ENCODE results near the gene ODC1.
A peak's percentile ranks its signal among the peaks of the same experiment; 100 is the strongest.

ODC1 gene

DNA sequence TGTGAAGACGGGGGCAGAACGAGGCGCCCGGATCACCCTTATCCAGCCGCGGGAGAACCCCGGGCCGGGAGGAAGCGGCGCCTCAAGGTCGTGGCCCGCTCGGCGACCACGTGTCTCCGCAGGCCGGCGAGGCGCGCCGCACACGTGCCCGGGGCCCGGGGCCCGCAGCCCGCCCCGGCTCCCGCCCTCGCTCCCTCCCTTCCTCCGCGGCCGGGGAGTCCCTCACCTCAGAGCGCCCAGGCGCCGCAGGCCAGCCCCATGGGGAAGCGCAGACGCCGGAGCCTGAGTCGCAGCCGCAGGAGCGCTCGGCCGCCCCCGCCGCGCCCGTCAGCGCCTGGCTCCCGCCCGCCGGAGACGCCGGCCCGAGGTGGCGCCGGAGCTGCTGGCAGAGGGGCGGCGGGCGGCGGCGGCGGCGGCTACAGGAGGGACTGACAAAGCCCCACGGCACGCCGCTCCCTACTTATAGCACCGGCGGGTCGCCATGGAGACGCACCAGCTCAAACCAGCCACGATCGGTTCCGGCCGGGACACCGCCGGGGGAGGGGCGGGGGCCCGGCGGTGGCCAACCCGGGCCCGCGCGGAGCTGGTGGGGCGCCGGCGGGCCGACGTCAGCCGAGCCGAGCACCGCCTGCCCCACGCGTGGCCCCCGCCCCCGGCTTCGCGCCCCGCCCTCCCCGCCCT lies at the start of gene ODC1:
ODC1 (minus strand) TSS at position 433 of the 681 bp plus-strand sequence. CDS start 3,295 bp downstream, outside the sequence.
- peak; percentile 99 for DNase-seq

DNA sequence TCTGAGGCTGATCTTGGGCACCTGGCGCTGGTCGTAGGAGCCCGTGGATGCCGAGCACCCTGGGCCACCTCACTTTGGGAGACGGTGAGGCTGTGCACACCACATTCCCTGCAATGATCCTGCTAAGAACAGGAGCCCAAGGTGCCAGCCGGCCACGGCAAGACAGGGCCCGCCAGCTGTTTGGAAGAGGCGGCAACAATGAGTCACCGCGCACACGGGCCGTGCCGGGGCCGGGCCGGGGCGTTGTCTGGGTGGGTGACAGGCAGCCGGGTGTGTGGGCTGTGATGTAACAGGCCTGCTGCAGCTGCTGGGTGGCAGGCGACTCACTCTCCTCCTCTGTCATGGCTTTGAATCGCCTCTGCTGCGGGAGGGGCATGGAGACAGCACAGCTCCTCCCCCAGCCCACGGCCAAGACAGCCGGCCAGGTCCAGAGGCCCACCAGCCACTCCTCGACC lies 49.7 kb upstream of the ODC1 start:
- peak; percentile 57 for DNase-seq

DNA sequence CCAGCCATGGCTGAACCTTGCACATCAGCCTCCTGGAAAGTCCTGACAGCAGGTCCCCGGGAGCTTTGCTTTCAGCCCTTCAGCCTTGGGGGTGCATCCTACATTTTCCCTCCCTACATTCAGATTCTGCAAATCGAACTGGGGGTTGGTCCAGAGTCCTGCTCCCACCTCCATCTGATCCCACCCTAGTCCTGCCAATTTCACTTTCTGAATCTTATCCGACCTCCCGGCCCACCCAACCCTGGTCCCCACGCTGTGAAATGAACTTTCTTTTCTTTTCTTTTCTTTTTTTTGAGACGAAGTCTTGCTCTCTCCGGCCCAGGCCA lies 47.8 kb upstream of the ODC1 start:
- DNase-seq = no peak

DNA sequence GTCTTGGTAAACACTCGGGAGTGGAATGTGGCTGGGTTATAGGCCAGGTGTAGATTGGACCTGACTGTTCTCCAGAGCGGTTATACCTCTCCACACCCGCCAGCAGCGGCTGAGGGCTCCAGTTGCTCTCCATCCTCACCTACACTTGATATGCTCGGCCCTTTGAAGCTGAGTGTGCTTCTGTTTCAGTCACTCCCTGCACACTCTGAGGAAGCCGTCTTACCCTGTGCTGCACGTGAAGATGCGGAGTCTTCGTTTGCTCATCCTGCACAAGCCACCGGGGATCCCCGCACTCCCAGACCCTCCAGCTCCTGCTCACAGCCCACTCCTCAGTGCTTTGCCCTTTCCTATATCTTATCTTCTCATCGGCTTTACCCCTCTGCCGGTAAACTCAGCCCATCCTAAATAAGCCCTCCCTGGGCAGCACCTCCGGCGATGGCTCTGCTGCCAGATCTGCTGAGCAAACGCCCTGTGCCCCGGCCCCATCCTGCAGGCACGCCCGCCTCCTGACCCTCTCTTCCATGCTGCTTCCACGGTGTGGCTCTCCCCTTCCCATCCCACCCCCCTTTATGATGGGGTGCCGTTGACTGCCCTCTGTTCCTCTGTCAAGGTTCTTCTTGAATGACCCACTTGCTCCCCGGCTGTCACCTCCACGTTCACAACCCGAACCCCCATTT lies 47.3 kb upstream of the ODC1 start:
- no peak for DNase-seq

DNA sequence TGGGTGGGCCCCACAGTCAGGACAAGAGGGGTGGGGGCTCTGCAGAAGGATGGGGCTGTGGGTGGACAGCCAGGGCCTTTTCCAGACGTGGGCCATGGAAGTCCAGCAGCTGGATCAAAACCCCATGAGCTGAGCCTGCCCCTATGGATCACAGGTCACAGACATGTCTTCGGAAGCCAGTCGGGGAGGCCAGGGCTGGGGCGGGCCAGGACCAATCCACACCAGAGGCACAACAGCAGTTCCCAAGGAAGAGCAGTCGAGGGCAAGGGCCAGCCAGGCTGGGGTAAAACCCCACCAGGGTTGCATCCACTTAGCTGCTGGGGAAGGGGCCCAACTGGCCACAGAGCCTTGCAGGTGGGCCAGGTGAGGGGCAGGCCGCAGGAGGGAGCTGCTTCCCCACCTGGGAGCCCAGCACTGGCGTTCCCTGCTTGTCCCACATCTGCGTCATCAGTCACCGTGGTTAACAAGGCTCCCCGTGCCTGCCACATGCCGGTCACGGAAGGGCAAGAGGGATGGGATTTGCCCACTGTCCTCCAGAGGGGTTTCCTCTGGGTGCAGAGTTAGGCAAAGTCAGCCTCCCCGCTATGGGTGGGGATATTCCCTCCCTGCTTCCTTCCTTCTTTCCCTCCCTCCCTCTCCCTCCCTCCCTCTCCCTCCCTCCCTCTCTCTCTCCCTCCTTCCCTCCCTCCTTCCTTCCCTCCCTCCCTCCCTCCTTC lies 46.4 kb upstream of the ODC1 start:
- DNase-seq = no peak

DNA sequence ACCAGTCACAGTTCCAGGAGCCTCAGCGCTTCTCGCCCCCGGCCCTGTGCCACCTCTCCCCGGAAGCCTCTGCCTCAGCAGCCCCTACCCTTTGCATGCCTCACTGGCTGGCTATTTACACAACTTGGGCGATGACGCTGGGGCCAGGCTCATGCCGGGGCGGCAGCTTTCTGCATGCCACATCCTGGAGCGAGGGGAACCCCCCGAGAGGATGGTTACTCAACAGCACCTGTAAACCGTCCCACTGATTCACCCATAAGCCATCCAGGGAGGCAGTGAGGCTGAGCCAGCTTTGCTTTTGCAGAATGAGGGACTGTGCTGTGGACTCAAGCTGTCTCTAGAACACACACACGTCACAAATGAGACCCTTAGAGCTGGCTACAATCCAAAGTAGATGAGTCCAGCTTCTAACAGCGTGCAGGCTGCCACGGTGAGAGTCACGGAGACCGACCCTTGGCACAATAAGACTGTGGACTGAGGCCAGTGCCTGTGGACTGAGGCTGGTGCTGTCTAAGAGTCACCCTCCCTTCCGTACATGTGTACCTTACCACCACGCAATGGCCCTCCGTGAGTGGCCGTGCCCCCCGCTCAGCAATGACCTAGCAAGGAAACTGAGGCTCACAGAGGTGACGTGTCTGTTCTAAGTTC lies 45.6 kb upstream of the ODC1 start:
- DNase-seq = peak; percentile 88

DNA sequence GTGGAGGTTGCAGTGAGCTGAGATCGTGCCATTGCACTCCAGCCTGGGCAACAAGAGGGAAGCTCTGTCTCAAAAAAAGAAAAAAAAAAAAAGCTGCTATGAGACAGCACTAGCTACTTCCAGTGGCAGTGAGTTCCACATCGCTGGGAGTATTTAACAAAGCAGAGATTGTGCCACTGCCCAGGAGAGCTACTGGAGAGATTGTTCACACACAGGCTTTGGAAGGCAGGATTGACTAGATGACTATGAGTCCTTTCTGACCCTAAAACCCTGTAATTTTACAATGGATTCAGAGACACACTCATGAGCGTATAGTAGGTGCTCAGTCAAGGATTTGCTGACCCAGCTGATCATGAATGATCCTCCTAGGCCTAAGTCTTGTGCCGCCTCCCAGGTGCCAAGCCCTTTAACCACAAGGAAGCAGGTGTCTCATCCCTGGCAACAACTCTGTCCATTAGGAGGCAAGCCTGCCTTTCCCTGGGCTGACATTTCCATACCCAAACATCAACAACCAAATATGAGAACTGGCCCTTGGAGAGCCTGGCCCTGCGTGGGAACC lies 45.0 kb upstream of the ODC1 start:
- no peak for DNase-seq

DNA sequence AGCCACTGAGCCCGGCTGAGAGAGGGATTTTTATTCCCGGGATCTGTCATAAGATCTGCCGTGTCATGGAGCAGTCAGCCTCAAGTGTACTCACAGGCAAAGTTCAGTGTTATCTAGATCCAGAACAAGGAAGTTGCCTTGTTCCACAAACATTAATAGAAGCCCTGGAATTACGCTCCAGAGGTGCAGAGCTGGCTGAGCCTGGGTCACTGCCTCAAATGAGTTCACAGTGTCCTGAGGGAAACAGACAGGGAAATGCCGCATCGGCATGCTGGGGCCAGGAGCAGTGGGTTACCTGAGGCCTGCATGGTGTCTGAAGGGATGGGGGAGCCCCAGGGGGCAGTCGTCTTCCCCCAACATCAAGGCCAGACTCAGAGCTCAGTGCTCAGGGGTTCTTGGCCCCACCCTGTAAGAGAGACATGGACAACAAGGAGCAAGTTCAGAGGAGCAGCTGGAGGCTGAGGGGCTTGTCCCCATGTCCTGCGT lies 42.7 kb upstream of the ODC1 start:
- no peak for DNase-seq

DNA sequence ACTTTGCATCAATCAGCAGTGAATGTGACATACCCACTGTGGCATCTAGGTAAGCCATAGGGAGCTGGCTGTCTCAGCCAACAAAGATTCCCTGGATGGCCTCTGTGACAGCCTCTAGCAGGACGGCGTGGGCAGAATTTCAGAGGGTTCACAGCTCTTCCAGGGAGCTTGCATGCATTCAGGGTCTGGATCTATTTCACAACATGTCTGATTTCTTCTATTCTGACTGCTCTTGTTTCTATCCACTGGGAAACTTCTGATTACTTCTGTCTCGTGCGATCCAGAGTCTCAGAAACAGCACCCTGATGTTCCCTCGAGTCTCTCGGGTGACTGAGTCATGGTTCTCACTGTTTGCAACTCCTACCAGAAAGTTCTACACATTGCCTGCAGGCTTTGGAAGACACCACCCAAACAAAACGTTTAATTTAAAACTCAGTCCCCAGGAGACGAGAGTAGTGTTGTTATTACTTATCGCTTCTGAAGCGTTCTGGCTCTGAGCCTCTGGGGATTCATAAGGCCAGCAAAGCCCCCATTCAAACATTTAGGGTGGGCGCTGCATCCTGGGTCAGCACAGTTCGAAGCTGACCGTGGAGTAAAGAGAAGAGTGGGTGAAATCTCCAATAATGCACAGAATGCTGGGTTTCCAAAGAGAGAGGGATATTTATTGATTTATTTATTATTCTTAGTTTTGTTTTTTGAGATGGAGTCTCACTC lies 41.9 kb upstream of the ODC1 start:
- DNase-seq = no peak

DNA sequence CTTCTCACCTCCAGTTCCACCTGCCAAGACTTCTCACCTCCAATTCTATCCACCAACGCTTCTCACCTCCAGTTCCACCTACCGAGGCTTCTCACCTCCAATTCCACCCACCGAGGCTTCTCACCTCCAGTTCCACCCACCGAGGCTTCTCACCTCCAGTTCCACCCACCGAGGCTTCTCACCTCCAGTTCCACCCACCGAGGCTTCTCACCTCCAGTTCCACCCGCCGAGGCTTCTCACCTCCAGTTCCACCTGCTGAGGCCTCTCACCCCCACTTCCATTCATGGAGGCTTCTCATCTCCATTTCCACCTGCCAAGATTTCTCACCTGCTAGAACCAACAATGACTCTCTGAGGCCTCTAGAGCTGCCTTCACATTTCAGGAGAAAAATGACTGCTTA lies 40.0 kb upstream of the ODC1 start:
- peak; percentile 6 for DNase-seq

DNA sequence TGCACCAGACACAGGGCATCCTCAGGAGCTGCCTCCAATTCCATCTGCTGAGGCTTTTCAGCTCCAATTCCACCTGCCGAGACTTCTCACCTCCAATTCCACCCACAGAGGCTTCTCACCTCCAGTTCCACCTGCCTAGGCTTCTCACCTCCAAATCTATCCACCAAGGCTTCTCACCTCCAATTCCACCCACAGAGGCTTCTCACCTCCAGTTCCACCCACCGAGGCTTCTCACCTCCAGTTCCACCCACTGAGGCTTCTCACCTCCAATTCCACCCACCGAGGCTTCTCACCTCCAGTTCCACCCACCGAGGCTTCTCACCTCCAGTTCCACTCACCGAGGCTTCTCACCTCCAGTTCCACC lies 39.6 kb upstream of the ODC1 start:
- peak; percentile 7 for DNase-seq

DNA sequence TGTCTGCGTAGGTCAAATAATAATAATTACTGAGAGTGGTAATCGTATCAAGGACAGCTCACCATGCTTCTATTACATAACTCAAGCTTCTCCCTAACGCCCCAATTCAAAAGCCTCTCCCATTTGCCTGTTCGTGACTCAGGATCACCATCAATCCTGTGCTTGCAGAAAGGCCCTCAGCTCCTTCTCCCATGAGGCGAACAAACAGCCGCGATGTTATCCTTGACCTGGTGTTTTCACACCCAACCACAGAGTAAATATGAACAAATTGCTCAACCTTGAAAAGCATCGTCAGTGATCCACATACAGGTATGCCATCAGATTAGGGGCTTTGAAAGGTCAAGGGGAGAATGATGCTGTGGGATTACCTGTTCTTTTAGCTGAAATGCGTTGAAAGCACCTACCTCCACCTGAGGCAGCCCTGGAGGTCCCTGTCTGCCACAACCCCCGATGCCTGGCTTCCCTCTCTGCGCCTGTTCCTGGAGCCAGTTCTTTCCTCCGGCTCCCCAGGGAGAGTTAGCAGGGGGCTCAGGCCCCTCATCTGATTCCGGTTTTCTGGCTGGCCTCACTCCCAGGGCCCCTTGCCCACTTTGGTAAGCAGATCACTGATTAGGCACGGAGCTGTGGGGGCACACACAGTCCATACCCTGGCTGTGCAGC lies 39.1 kb upstream of the ODC1 start:
- DNase-seq = no peak

DNA sequence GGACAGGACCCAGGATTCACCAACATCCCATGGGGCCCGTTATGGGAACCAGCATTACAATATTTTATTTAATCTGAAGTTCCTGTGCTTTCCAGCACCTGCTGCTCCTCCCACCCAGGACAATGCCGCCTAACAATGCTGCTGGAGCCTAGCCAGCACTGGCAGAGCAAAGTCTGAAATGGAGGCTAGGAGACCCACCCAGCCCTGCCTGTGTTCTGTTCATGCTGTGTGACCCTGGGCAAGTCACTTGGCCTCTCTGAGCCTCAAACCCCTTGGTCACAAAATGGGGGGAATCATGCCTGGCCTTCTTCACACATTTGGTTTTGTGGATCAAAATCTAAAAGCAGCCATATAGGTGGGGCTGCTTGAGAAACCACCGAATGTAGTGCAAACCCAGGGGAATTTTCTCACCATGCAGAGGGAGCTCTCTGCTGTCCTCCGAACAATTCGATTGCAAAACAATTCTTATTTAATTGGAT lies 38.5 kb upstream of the ODC1 start:
- DNase-seq = no peak

DNA sequence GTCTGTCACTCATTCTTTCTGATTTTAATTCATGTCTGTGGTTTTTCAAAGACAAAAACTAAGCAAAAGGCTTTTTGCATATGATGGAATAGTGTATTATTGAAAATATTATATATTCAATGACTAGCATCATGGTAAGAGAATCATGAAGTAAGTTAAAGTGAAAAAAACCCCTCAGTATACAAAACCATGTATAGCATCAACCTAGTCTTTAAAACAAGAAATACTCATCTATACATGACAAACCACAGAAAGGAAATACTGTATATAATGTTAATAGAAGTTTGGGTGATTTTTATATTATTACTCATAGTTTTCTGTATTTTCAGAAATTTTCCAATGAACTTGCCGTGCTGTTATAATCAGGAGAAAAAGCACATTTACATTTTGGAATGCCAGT lies 38.0 kb upstream of the ODC1 start:
- no peak for DNase-seq

DNA sequence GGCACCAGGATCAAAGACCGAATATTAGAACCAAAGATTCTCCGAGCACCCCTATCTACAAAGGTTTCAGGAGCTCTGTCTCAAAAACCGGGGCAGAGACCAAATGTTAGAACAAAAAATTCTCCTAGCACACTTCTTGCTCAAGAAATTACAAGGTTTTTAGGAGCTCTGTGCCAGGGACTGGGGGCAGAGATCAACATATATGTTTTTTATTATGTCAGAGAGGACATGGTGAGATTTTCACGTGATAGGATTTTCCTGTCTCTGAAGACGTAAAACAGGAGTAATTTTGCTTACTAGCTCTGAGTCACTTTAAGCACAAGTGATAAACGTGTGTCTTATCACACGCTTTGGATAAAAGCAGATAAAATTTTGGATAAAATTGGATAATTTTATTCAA lies 34.8 kb upstream of the ODC1 start:
- DNase-seq = no peak

DNA sequence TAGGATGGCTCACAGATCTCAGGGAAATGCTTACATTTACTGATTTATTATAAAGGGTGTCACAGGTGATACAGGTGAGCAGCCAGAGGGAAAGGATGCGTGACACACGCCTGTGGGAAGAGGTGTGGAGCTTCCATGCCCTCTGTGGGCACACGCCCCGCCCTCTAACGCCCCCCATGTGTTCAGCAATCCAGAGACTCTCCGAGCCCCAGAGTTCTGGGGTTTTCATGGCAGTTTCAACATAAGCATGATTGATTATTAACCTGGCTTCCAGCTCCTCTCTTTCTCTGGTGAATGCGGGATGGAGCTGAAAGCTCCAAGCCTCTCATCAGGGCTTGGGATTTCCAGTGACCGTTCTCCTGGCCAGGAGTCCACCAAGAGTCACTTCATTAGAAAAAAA lies 34.3 kb upstream of the ODC1 start:
- no peak for DNase-seq

DNA sequence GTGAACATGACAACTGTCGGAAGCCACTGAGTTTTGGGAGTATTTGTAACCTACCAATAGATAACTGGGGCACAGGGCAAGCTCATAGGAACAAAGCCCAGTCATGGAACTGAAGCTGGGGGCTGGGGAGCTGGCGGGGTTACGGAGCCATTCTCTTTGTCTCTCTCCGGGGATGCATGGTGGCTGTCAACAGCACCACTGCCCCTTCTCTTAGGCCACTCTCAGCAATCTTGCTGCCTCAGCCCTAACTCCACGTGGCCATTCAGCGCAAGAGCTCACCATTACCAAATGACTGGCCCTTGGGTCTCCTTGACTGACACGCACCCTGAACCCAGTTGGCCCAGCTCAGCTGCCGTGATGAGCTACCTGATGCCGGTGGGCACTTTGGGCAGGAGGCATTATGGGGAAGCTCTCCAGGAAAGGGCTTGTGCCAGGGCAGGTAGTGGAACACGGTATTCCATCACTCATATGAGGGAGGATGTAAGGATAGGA lies 33.6 kb upstream of the ODC1 start:
- DNase-seq = no peak

DNA sequence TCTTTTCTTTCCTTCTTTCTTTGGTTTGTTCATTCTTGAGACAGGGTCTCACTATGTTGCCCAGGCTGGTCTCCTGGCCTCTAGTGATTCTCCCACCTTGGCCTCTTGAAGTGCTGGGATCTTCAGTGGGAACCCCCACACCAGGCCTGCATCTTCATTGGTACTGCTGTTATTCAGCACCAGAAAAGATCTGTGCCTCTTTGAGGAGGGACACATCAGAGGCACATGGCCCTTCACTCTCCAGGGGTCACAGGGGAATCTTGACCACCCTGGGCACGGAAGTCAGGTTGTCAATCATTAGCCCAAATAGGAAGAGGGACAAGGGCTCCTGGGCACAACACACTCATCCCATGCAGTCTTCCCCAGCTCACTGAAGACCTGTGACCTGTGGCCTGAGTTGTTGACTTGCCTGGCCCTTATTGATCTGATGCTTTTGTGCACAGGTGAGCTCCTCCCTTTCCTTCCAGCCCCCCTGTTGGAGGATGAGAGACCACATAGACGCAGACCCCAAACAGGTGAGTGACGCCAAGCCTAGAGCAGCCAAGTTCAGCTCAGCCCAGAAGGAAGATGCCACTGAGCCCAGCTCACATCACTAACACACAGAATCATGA lies 33.0 kb upstream of the ODC1 start:
- no peak for DNase-seq

DNA sequence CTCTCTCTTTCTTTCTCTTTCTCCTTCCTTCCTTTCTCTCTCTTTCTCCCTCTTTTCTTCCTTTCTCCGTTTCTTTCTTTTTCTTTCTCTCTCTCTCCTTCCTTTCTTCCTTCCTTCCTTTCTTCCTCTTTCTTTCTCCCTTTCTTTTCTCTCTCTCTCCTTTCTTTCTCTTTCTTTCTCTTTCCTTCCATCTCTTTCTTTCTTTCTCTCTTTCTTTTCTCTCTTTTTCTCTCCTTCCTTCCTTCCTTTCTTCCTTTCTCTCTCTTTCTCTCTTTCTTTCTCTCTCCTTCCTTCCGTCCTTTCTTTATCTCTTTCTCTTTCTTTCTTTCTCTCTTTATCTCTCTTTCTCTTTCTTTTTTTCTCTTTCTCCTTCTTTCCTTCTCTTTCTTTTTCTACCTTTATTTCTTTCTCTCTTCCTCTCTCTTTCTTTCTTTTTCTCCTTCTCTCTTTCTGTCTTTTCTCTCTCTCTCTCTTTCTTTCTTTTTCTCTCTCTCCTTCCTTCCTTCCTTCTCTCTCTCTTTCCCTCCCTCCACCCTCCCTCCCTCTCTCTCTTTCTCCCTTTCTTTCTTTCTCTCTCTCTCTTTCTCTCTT lies 32.3 kb upstream of the ODC1 start:
- DNase-seq = no peak

DNA sequence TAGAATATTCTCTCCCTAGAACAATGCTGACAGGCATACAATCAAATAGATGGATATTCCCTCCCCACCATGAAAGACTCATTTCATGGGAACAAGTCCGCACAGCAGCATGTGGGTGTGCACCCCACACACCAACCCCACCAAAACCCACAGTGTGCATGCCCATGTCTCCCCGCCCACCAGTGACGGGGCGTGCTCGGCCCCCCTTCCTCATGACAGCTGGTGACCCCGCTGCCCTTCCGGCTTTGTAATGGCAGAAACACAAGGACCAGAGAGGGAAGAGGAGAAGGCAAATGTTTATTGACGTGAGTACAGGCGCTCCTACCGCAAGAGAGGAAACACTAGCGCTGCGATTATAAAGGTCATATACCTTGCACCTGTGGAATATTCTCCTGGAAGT lies 30.8 kb upstream of the ODC1 start:
- no peak for DNase-seq

DNA sequence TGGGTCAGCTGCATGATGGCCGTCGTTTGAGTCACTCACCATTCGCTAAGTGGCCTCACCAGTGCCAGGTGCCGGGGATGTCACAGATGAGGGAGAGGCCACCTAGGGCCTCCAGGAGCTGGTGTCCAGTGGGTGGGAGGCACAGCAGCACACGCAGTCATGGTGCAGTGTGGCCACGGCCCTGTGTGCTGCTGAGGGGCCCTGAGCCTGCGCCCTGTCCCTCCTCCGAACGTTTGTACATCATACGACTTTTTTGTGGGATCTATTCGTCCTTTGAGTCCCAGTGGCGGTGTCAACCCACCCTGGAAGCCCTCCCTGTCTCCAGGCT lies 30.1 kb upstream of the ODC1 start:
- DNase-seq = no peak
